Measurements from ENCODE around the gene KDM3A.

DNA sequence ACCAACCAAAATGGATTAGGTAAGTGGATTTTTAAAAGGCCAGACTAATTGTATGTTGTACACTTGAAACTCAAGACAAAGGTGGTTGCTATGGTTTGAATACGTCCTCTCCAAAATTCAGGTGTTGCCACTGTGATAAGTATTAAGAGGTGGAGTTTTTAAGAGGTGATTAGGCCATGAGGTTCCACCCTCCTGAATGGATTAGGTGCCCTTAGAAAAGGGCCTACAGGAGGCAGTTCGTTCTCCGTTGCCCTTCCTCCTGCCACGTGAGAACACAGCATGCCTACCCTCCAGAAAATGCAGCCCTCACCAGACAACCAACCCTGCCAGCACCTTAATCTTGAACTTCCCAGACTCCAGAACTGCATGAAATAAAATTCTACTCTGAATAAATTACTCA, 70.9 kb downstream of the KDM3A start:
- TF ChIP-seq, protein P1, sequence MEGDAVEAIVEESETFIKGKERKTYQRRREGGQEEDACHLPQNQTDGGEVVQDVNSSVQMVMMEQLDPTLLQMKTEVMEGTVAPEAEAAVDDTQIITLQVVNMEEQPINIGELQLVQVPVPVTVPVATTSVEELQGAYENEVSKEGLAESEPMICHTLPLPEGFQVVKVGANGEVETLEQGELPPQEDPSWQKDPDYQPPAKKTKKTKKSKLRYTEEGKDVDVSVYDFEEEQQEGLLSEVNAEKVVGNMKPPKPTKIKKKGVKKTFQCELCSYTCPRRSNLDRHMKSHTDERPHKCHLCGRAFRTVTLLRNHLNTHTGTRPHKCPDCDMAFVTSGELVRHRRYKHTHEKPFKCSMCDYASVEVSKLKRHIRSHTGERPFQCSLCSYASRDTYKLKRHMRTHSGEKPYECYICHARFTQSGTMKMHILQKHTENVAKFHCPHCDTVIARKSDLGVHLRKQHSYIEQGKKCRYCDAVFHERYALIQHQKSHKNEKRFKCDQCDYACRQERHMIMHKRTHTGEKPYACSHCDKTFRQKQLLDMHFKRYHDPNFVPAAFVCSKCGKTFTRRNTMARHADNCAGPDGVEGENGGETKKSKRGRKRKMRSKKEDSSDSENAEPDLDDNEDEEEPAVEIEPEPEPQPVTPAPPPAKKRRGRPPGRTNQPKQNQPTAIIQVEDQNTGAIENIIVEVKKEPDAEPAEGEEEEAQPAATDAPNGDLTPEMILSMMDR (conservative IDR thresholded peaks at IDR 0.05) = no peak
- TF ChIP-seq EZH2 (IDR thresholded peaks at IDR 0.05; ENCODE audit: low read depth) = no peak

Measured in PC-9 (cell line).